ENCODE data around the gene MAPKAPK2. TPM values are rescaled to one million over a fixed set of nuclear protein-coding genes. Genes with fewer than 3 reads are reported as not detected.

Gene MAPKAPK2
- total and polyA plus RNA-seq, 2 of the 13 experiments (the other 11 are each of a cell fraction or from before 2014, with no cell fraction given), result 16.6 to 34.0 TPM

GRCh38 chr1:206676499-206676898 lies 8.2 kb upstream of the MAPKAPK2 start (continued):
- no peak for TF ChIP-seq TSC22D2 (CRISPR knock-in tag; IDR thresholded peaks at IDR 0.05; ENCODE audit: borderline replicate concordance)
- TF ChIP-seq FUBP1 (CRISPR knock-in tag; IDR thresholded peaks at IDR 0.05; ENCODE audit: borderline replicate concordance), result no peak
- TF ChIP-seq ZC3H4 (CRISPR knock-in tag; IDR thresholded peaks at IDR 0.05; ENCODE audit: borderline replicate concordance), result no peak
- no peak for TF ChIP-seq TCF7L2 (IDR thresholded peaks at IDR 0.05; ENCODE audit: low read depth, low read length)
- no peak for TF ChIP-seq HMGA1 (CRISPR knock-in tag; conservative IDR thresholded peaks at IDR 0.05)
- no peak for TF ChIP-seq HDAC2 (CRISPR knock-in tag; IDR thresholded peaks at IDR 0.05)
- TF ChIP-seq ATF7 (IDR thresholded peaks at IDR 0.05), result no peak
- TF ChIP-seq ATF7 (CRISPR knock-in tag; IDR thresholded peaks at IDR 0.05), result no peak
- no peak for TF ChIP-seq ZNF562 (CRISPR knock-in tag; IDR thresholded peaks at IDR 0.05; ENCODE audit: borderline replicate concordance)

- ChIA-PET POLR2A (no interaction called here), CTCF (ENCODE audit: low intra/inter-chr PET ratio, low total read pairs) (no interaction called here)
- DNase-seq (ENCODE audit: low spot score), result no peak
- Histone ChIP-seq H3K27me3 (ENCODE audit: control insufficient read depth in 1 of 2, insufficient read depth in 2 of 2, low read length in 2 of 2) (peaks cover 1 to 9% of the 10 kb centered on the region in 2 experiments; a peak in 3 of 5 replicates), H3K4me3 (replicated peaks in 1 of 3; ENCODE audit: insufficient read depth in 1 of 3, low read depth in 2 of 3, low read length in 3 of 3) (no peak overlapping the region), H4K20me1 (ENCODE audit: insufficient read depth, low read length) (no peaks in the 10 kb centered on the region), H3K4me1 (ENCODE audit: insufficient read depth, low read length) (peaks cover 39% of the 10 kb centered on the region), H3K4me2 (ENCODE audit: low read depth, low read length) (no peak overlapping the region), H3K79me2 (ENCODE audit: insufficient read depth, low read length) (no peaks in the 10 kb centered on the region), H3K9ac (ENCODE audit: insufficient read depth, low read depth, low read length) (no peak overlapping the region), H3K27ac (ENCODE audit: extremely low read length, insufficient read depth, low read length) (no peak overlapping the region), H2AFZ (ENCODE audit: low read length) (no peak overlapping the region), H3K9me3 (ENCODE audit: low read length) (no peaks in the 10 kb centered on the region), H3K36me3 (replicated peaks in 1 of 2; ENCODE audit: control insufficient read depth in 1 of 2, insufficient read depth in 2 of 2, low read length in 2 of 2) (no peaks in the 10 kb centered on the region)
- no peak for FAIRE-seq
- 0% methylated on average over 3 of the region's 3 CpGs for WGBS (ENCODE audit: low lambda C conversion rate)
- intact Hi-C loops (cut with micrococcal nuclease; ENCODE audit: unreplicated experiment) (no loop called here), in situ Hi-C loops (cut with HindIII; ENCODE audit: extremely low pct_ligation_motif_present, low pct_unique_long_range_greater_than_20kb) (no loop called here)
- TF ChIP-seq MED1 (CRISPR knock-in tag; IDR thresholded peaks at IDR 0.05), result no peak
- TF ChIP-seq KMT2B (CRISPR knock-in tag; IDR thresholded peaks at IDR 0.05), result no peak
- no peak for TF ChIP-seq SSRP1 (CRISPR knock-in tag; IDR thresholded peaks at IDR 0.05)
- no peak for TF ChIP-seq PATZ1 (CRISPR knock-in tag; IDR thresholded peaks at IDR 0.05)
- no peak for TF ChIP-seq SRF (IDR thresholded peaks at IDR 0.05; ENCODE audit: low read depth, low read length)
- ATAC-seq, result no peak
- BruUV-seq (replicated peaks), result no TSS peak
Observed at GRCh38 chr1:206678490-206678889, 6.2 kb upstream of the MAPKAPK2 start.
